A549 (cell line): ENCODE measurements around the gene FAM181A. TPM values are rescaled to one million over a fixed set of nuclear protein-coding genes. Genes with fewer than 3 reads are reported as not detected.
A peak's percentile ranks its signal among the peaks of the same experiment; 100 is the strongest.

Source experiments
- ATAC-seq, 2 experiments: fragments of 200-7000 bp in 1 of 2; fragments of >200 bp in 1 of 2; cut with Nextera tagmentation in 1 of 2; cut with Tn5 transposase in 1 of 2; 3 replicates each; pipeline versions ENCODE4 v1.8.0 to v1.9.1; 2018 to 2020; ENCODE audit warnings: mild to moderate bottlenecking in 1 of 2, moderate library complexity in 1 of 2
- CTCF ChIA-PET: fragments of 300-600 bp; sonication (Branson Sonifier 250); formaldehyde crosslinking; extraction: SDS; loops from one replicate; lab custom pipeline; 2021; ENCODE audit warnings: antibody characterized with exemption, inconsistent platforms; lab: Yijun Ruan, JAX
- POLR2A ChIA-PET: fragments of 350-600 bp; formaldehyde crosslinking; extraction: SDS; loops from one replicate; lab custom pipeline; 2021; ENCODE audit warnings: antibody characterized with exemption, inconsistent platforms; lab: Yijun Ruan, JAX
- DNase-seq, 2 experiments: peaks; one replicate each; pipeline versions ENCODE4 v3.0.0 to v3.0.0-alpha.2; 2011 to 2016; ENCODE audit warnings: low read depth in 1 of 2, low spot score in 1 of 2
- FAIRE-seq: peaks from 2 replicates; lab custom pipeline; 2011; peaks lifted over from hg19 to GRCh38; lab: Jason Lieb, UNC
- H3K27ac ChIP-seq, 2 experiments: fragments of >200 bp; sonication (Bioruptor Twin); formaldehyde crosslinking; 3 replicates each; pipeline ENCODE4 v1.5.1; 2016 to 2017
- H3K4me1 ChIP-seq: fragments of >200 bp; sonication (Bioruptor Twin); formaldehyde crosslinking; 3 replicates; pipeline ENCODE4 v1.6.1; 2016
- H3K4me2 ChIP-seq: fragments of >200 bp; sonication (Bioruptor Twin); formaldehyde crosslinking; 3 replicates; pipeline ENCODE4 v1.6.1; 2016
- H3K4me3 ChIP-seq: fragments of >200 bp; sonication (Bioruptor Twin); formaldehyde crosslinking; 3 replicates; pipeline ENCODE4 v1.5.1; 2016
- H3K9me3 ChIP-seq: fragments of >200 bp; sonication (Bioruptor Twin); formaldehyde crosslinking; 3 replicates; pipeline ENCODE4 v1.6.1; 2016
- CBX8 ChIP-seq: fragments of 200-600 bp; sonication (generic); IDR thresholded peaks from 2 replicates; pipeline ENCODE4 v1.6.1; 2016
- CHD2 ChIP-seq: fragments of 150-350 bp; IDR thresholded peaks from 2 replicates; pipeline ENCODE4 v1.6.1; 2014; ENCODE audit warnings: low read length; ENCODE audit not compliant: partially characterized antibody
- CHD4 ChIP-seq: fragments of 200-600 bp; sonication (generic); IDR thresholded peaks from 2 replicates; pipeline ENCODE4 v1.6.1; 2016; ENCODE audit warnings: antibody characterized with exemption, mild to moderate bottlenecking, borderline replicate concordance
- EP300 ChIP-seq, 2 experiments: fragments of >200 bp; sonication (Bioruptor Twin); formaldehyde crosslinking; IDR thresholded peaks; 2 replicates in 1 of 2; 3 replicates in 1 of 2; pipeline ENCODE4 v1.6.1; 2016 to 2017
- HEYL ChIP-seq: fragments of 250-450 bp; sonication (Bioruptor Pico); IDR thresholded peaks from 2 replicates; pipeline ENCODE4 v1.8.0; 2021; ENCODE audit warnings: mild to moderate bottlenecking, moderate library complexity
- HOXB13 ChIP-seq: fragments of 250-450 bp; sonication (Bioruptor Pico); IDR thresholded peaks from 2 replicates; pipeline ENCODE4 v1.5.0; 2020; ENCODE audit warnings: low read depth, mild to moderate bottlenecking, moderate library complexity
- HOXB5 ChIP-seq: fragments of 250-450 bp; sonication (Bioruptor Pico); IDR thresholded peaks from 2 replicates; pipeline ENCODE4 v1.5.0; 2020; ENCODE audit warnings: mild to moderate bottlenecking, moderate library complexity
- JUN ChIP-seq, 2 experiments: fragments of >200 bp; sonication (Bioruptor Twin); formaldehyde crosslinking; IDR thresholded peaks; 2 replicates in 1 of 2; 3 replicates in 1 of 2; pipeline ENCODE4 v1.6.1; 2016 to 2017
- JUNB ChIP-seq: fragments of >200 bp; sonication (Bioruptor Twin); formaldehyde crosslinking; IDR thresholded peaks from 2 replicates; pipeline ENCODE4 v1.6.1; 2016
- KDM5A ChIP-seq: fragments of 200-600 bp; sonication (generic); IDR thresholded peaks from 2 replicates; pipeline ENCODE4 v1.6.1; 2016; ENCODE audit warnings: antibody characterized with exemption, mild to moderate bottlenecking
- MAFK ChIP-seq: fragments of 450-650 bp; IDR thresholded peaks from 2 replicates; pipeline ENCODE4 v1.6.1; 2014; ENCODE audit not compliant: partially characterized antibody
- MAZ ChIP-seq: fragments of 150-350 bp; IDR thresholded peaks from 2 replicates; pipeline ENCODE4 v1.6.1; 2014; ENCODE audit warnings: antibody characterized with exemption, low read depth, low read length, borderline replicate concordance
- MYC ChIP-seq: IDR thresholded peaks from 2 replicates; pipeline ENCODE4 v1.6.1; 2012; ENCODE audit warnings: mild to moderate bottlenecking, inconsistent platforms, low read length, improper control_type of control experiment, borderline replicate concordance
- NFE2L2 ChIP-seq: fragments of 150-350 bp; conservative IDR thresholded peaks from 2 replicates; pipeline ENCODE4 v1.6.1; 2014; ENCODE audit warnings: low read length
- PHF8 ChIP-seq: fragments of 200-600 bp; sonication (generic); IDR thresholded peaks from 2 replicates; pipeline ENCODE4 v1.6.1; 2016; ENCODE audit warnings: low read depth, mild to moderate bottlenecking, antibody characterized with exemption, moderate library complexity, borderline replicate concordance
- POLR2AphosphoS2 ChIP-seq: conservative IDR thresholded peaks from 2 replicates; pipeline ENCODE4 v1.6.1; 2012; ENCODE audit warnings: low read length, improper control_type of control experiment, inconsistent platforms
- RAD21 ChIP-seq, 2 experiments: fragments of >200 bp in 1 of 2; sonication (Bioruptor Twin) in 1 of 2; formaldehyde crosslinking in 1 of 2; IDR thresholded peaks in 1 of 2; conservative IDR thresholded peaks in 1 of 2; 2 replicates in 1 of 2; 3 replicates in 1 of 2; pipeline ENCODE4 v1.6.1; 2012 to 2018; ENCODE audit warnings: inconsistent platforms in 1 of 2
- RCOR1 ChIP-seq: fragments of 150-350 bp; IDR thresholded peaks from 2 replicates; pipeline ENCODE4 v1.6.1; 2014; ENCODE audit warnings: antibody characterized with exemption, low read length, low read depth
- SMC3 ChIP-seq: fragments of >200 bp; sonication (Bioruptor Twin); formaldehyde crosslinking; IDR thresholded peaks from 3 replicates; pipeline ENCODE4 v1.6.1; 2018; ENCODE audit warnings: inconsistent platforms
- SREBF2 ChIP-seq: fragments of 450-650 bp; IDR thresholded peaks from 2 replicates; pipeline ENCODE4 v1.6.1; 2014; ENCODE audit warnings: mild to moderate bottlenecking, moderate library complexity
- TFCP2L1 ChIP-seq: fragments of 250-450 bp; sonication (Bioruptor Pico); IDR thresholded peaks from 2 replicates; pipeline ENCODE4 v1.5.0; 2021; ENCODE audit warnings: mild to moderate bottlenecking
- ZC3H11A ChIP-seq: fragments of 450-650 bp; IDR thresholded peaks from 2 replicates; pipeline ENCODE4 v1.6.1; 2014; ENCODE audit warnings: antibody characterized with exemption, mild to moderate bottlenecking
- ZSCAN20 ChIP-seq: fragments of 250-450 bp; sonication (Bioruptor Pico); IDR thresholded peaks from 2 replicates; pipeline ENCODE4 v1.8.0; 2022; ENCODE audit warnings: mild to moderate bottlenecking, moderate library complexity
- WGBS: methylation state at CpG from one replicate; pipeline ENCODE4 v1.1.6; 2017; ENCODE audit errors: missing lambda C conversion rate; 5-methylcytosine and 5-hydroxymethylcytosine counted together
- polyA plus RNA-seq, 4 experiments: library from polyadenylated mRNA; depleted of rRNA in 3 of 4; stranded (reverse); fragments of >200 nt; fragmentation: RNase III in 1 of 4; extraction: RNeasy Plus Mini Kit Qiagen cat#74134 plus additional on column Dnase treatment in 1 of 4; gene quantifications; 2 replicates in 3 of 4; 3 replicates in 1 of 4; pipeline ENCODE4 v1.2.3, GENCODE V29; 2011 to 2017
- TF ChIP-seq, protein P1 (sequence below): IDR thresholded peaks from 2 replicates; pipeline ENCODE4 v1.6.1; 2012
- TF ChIP-seq, protein P2 (sequence below): fragments of 250-450 bp; sonication (Bioruptor Pico); IDR thresholded peaks from 2 replicates; pipeline ENCODE4 v1.5.0; 2021; ENCODE audit warnings: mild to moderate bottlenecking, moderate library complexity, borderline replicate concordance

The FAM181A gene
- polyA plus RNA-seq, 2 of the 4 experiments (the other 2 are of a cell fraction) = not detected

DNA sequence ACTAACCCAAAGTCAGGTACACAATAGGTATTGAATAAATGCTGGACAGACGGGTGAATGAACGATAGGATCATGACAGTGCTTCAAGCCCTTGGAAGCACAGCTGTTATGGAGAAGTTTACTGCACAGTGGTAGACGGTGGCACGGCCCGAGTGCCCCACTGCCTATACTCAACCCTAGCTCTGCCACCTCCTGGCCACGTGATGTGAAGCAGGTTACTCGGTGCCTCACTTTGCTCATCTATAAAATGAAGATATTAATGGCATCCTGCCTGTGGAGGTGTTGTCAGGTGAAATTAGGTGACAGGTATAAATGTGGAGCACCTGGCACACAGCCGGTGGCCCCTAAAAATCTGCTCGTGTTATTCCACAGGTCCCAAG, 43.4 kb downstream of the FAM181A start (continued):
- TF ChIP-seq KDM5A (no peak), NFE2L2 (no peak), SREBF2 (no peak), SMC3 (peak; percentile 67), JUNB (no peak), RAD21 (conservative IDR thresholded peaks at IDR 0.05 in 1 of 2, IDR thresholded peaks at IDR 0.05 in 1 of 2) (peak; percentile 52 to 66), JUN (IDR thresholded peaks at IDR 0.05) (no peak)

DNA sequence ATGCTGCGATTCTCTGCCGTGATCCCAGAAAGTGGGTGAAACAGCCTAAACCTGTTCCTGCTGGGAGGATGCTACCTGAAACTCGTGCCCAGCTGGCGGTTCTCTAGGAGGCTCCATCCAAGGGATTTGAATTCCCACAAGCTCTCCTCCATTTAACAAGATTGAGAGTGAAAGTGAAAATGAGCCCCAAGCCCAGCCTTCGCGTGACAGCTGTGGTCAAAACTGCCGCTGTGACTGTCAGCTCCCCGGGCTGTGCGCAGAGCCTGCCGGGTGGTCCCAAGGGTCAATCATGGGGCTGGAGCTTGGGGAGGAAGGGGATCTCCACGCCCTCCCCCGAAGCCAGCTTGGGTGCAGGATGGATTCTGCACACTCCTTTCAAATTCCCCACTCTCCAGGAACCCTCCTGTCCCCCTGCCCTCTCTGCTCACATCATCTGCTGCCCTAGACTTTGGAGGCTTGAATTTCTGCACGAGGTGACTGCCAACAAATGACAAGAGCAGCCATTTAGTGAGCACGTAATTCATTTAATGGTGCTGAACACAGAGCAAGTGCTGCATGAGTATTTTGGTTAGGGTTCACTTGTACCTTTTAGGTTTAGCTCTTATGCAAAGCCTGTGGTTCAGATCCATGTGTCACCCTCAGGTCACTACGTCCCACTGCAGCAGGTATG, 44.0 kb downstream of the FAM181A start:
- TF ChIP-seq PHF8 = no peak
- no peak for TF ChIP-seq RCOR1
- TF ChIP-seq HOXB5 = no peak
- no peak for TF ChIP-seq MAZ
- TF ChIP-seq SMC3 = no peak
- TF ChIP-seq HOXB13 (CRISPR knock-in tag) = no peak
- no peak for TF ChIP-seq HEYL (CRISPR knock-in tag)
- Histone ChIP-seq H3K4me2 (no peak overlapping the region), H3K9me3 (no peaks in the 10 kb centered on the region), H3K27ac (no peak overlapping the region), H3K4me3 (no peak overlapping the region), H3K4me1 (peaks cover 3% of the 10 kb centered on the region; the same call in 2 of the 3 replicates)
- ChIA-PET CTCF (interaction anchor here (0.9 to 25.8 kb wide), 14 partner anchors 10 to 352 kb away, joined by 3 to 601 read pairs (median 6); partner anchors contain the start of gene CCDC197), POLR2A (no interaction called here)
- no peak for DNase-seq
- no peak for FAIRE-seq
- WGBS = 50% methylated on average over 15 of the region's 15 CpGs
- no peak for ATAC-seq

DNA sequence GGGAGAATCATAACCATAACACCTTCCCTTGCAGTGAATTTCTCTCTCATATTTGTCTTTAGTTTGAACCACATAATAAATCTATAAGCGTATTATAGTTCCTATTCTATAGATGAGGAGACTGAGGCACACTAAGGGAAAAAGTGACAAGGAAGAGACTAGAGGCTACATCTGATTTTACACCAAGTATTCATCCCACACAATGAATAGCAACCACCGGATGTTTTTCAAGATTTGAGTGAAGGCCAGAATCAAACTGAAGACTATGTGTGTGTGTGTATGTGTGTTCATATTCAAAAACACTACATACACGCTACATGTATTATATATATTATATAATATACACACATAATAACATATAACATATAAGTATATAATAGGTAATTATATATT, 44.5 kb downstream of the FAM181A start:
- ChIA-PET POLR2A (no interaction called here), CTCF (interaction anchor here (1.0 to 25.8 kb wide), 8 partner anchors 13 to 353 kb away, joined by 3 to 601 read pairs (median 9); no protein-coding TSS in a partner anchor)
- ATAC-seq (no peak), FAIRE-seq (no peak), DNase-seq (no peak)
- no peak overlapping the region for H3K27ac ChIP-seq
- 79% methylated on average over 3 of the region's 3 CpGs for WGBS
- H3K4me2 ChIP-seq = no peak overlapping the region
- H3K9me3 ChIP-seq = no peaks in the 10 kb centered on the region
- H3K4me1 ChIP-seq = no peaks in the 10 kb centered on the region
- TF ChIP-seq, protein P1, sequence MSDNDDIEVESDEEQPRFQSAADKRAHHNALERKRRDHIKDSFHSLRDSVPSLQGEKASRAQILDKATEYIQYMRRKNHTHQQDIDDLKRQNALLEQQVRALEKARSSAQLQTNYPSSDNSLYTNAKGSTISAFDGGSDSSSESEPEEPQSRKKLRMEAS = no peak
- TF ChIP-seq MYC (no peak), HOXB13 (CRISPR knock-in tag) (no peak), ZSCAN20 (CRISPR knock-in tag) (no peak), POLR2AphosphoS2 (no peak), ZC3H11A (no peak), MAFK (no peak)
- no peak overlapping the region for H3K4me3 ChIP-seq

DNA sequence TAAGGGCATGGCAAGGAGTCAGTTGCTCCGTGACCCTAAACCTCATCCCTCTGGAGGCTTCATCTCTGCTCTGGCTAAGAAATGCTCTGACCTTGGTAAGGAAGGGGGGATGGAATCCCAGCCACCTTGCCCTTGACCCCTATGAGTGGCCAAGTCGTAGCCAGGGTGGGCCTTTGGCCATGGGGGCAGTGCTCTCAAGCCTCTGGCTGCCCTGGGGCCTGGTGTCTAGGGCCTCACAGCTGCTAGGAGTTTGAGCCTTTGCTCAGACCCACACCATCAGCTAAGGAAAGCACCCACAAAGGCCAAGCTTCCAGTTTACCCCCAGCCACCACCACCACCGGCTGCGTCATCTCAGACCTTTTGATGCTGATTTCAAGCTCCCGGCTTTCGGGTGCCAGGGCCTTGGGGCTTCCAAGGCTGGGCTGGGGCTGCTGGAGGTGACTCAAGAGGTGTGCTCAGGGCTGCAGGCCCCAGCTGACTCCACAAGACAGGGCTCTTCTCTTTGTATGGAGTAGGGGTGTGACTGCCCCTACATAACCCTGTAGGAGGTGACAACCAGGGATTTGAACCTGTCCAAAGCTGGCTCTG, 45.6 kb downstream of the FAM181A start:
- DNase-seq (no peak), ATAC-seq (no peak), FAIRE-seq (no peak)
- POLR2A ChIA-PET = no interaction called here
- TF ChIP-seq CHD4 (no peak), CBX8 (no peak), MAZ (no peak), MYC (no peak), TFCP2L1 (CRISPR knock-in tag) (no peak), EP300 (IDR thresholded peaks at IDR 0.05) (no peak), CHD2 (no peak), KDM5A (no peak)
- TF ChIP-seq, protein P2, sequence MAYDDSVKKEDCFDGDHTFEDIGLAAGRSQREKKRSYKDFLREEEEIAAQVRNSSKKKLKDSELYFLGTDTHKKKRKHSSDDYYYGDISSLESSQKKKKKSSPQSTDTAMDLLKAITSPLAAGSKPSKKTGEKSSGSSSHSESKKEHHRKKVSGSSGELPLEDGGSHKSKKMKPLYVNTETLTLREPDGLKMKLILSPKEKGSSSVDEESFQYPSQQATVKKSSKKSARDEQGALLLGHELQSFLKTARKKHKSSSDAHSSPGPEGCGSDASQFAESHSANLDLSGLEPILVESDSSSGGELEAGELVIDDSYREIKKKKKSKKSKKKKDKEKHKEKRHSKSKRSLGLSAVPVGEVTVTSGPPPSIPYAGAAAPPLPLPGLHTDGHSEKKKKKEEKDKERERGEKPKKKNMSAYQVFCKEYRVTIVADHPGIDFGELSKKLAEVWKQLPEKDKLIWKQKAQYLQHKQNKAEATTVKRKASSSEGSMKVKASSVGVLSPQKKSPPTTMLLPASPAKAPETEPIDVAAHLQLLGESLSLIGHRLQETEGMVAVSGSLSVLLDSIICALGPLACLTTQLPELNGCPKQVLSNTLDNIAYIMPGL (CRISPR knock-in tag) = no peak
- no peaks in the 10 kb centered on the region for H3K4me1 ChIP-seq
- no peaks in the 10 kb centered on the region for H3K9me3 ChIP-seq
- H3K4me3 ChIP-seq = no peak overlapping the region
- H3K4me2 ChIP-seq = no peak overlapping the region
- CTCF ChIA-PET = interaction anchor here (1.0 to 25.8 kb wide), 6 partner anchors 9 to 62 kb away, joined by 3 to 601 read pairs (median 8); no protein-coding TSS in a partner anchor
- 74% methylated on average over 6 of the region's 6 CpGs for WGBS
- no peak overlapping the region for H3K27ac ChIP-seq
